Endodermal cell (in vitro differentiated cells): ENCODE data around the gene PRRX2. TPM values are rescaled to one million over a fixed set of nuclear protein-coding genes. Genes with fewer than 3 reads are reported as not detected.

Source experiments
- DNase-seq: peaks from one replicate; pipeline ENCODE4 v3.0.0-alpha.2; 2017
- H3K27ac ChIP-seq: 2 replicates; pipeline ENCODE4 v1.5.1; 2013; ENCODE audit warnings: mild to moderate bottlenecking, low read depth, low read length, moderate library complexity
- H3K27me3 ChIP-seq: 2 replicates; pipeline ENCODE4 v1.6.1; 2013; ENCODE audit warnings: mild to moderate bottlenecking, low read length, moderate library complexity; ENCODE audit not compliant: insufficient read depth, control insufficient read depth, poor library complexity, severe bottlenecking
- H3K36me3 ChIP-seq: 2 replicates; pipeline ENCODE4 v1.7.0; 2013; ENCODE audit warnings: mild to moderate bottlenecking, low read length, moderate library complexity; ENCODE audit not compliant: control insufficient read depth, insufficient read depth
- H3K4me1 ChIP-seq: one replicate; pipeline ENCODE4 v1.7.0; 2013; ENCODE audit warnings: low read length; ENCODE audit not compliant: control insufficient read depth, insufficient read depth
- H3K4me3 ChIP-seq: 2 replicates; pipeline ENCODE4 v1.5.1; 2013; ENCODE audit warnings: mild to moderate bottlenecking, low read length, moderate library complexity
- H3K9ac ChIP-seq: 2 replicates; pipeline ENCODE4 v1.6.1; 2013; ENCODE audit warnings: mild to moderate bottlenecking, low read length, moderate library complexity; ENCODE audit not compliant: poor library complexity, severe bottlenecking; ENCODE audit errors: extremely low read depth
- H3K9me3 ChIP-seq: 2 replicates; pipeline ENCODE4 v1.6.1; 2013; ENCODE audit warnings: mild to moderate bottlenecking, low read length, moderate library complexity; ENCODE audit not compliant: control insufficient read depth
- H3K27ac Mint-ChIP-seq: 2 replicates; pipeline ENCODE4 v1.8.0; 2020; ENCODE audit warnings: mixed read lengths
- H3K27me3 Mint-ChIP-seq: 2 replicates; pipeline ENCODE4 v1.8.0; 2021; ENCODE audit warnings: mild to moderate bottlenecking, mixed read lengths; ENCODE audit not compliant: insufficient read depth
- H3K36me3 Mint-ChIP-seq: 2 replicates; pipeline ENCODE4 v1.8.0; 2020; ENCODE audit warnings: low read depth, mixed read lengths
- H3K4me1 Mint-ChIP-seq: 2 replicates; pipeline ENCODE4 v1.8.0; 2020; ENCODE audit warnings: mixed read lengths
- H3K4me3 Mint-ChIP-seq: 2 replicates; pipeline ENCODE4 v1.8.0; 2020; ENCODE audit warnings: mild to moderate bottlenecking, moderate library complexity, mixed read lengths
- H3K9me3 Mint-ChIP-seq: 2 replicates; pipeline ENCODE4 v1.8.0; 2020; ENCODE audit warnings: mild to moderate bottlenecking, mixed read lengths
- WGBS, 2 experiments: methylation state at CpG; one replicate each; pipeline versions ENCODE4 v1.1.5 to v1.1.7; 2013; ENCODE audit warnings: missing lambda C conversion rate in 2 of 2, mixed read lengths in 1 of 2; ENCODE audit not compliant: insufficient coverage in 1 of 2, insufficient read length in 1 of 2; 5-methylcytosine and 5-hydroxymethylcytosine counted together
- total RNA-seq, 2 donors: library from RNA; stranded (reverse); fragmentation: NEBNext Ultra II Directional in 1 of 2; extraction: Animal tissue kit (Norgen Biotek cat#: 25700) in 1 of 2; gene quantifications; 2 replicates in 1 of 2; 3 replicates in 1 of 2; pipeline ENCODE4 v1.2.1, GENCODE V29; 2021
- TF ChIP-seq, protein P1 (sequence below): fragments of 200-600 bp; sonication (generic); conservative IDR thresholded peaks from 2 replicates; pipeline ENCODE4 v1.5.0; 2021; ENCODE audit warnings: antibody characterized with exemption, mild to moderate bottlenecking

Gene PRRX2
- total RNA-seq, 2 donors from 2014 or later: 1.0 to 3.8 TPM

DNA sequence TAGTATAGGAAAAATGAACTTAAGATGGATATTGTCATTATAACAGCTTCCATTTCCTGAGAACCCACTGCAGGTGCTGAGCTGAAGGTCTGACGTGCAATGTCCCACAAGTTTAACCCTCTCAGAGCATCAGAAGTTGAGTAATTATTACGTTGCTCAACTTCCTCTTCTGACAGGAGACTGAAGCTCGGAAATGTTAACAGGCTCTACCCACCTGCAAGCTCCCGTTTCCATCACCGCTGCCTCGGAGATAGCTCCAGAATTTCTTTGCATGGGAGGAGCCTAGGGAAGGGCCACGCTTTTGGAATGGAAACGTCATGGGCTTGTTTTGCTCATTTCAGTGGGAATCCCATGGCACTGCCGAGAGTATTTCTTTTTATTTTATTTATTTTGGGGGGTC, 40.5 kb upstream of the PRRX2 start:
- Mint-ChIP-seq H3K27me3 (peaks cover 18% of the 10 kb centered on the region), H3K36me3 (peaks cover 4% of the 10 kb centered on the region), H3K27ac (no peak overlapping the region), H3K9me3 (no peaks in the 10 kb centered on the region), H3K4me3 (peak overlapping the region; percentile 76), H3K4me1 (peaks cover 30% of the 10 kb centered on the region)
- 87 to 92% methylated on average over 9 of the region's 9 CpGs for WGBS, 2 experiments
- DNase-seq: no peak
- Histone ChIP-seq H3K4me3 (no peak overlapping the region), H3K36me3 (peaks cover 16% of the 10 kb centered on the region), H3K9ac (no peak overlapping the region), H3K9me3 (no peaks in the 10 kb centered on the region), H3K27me3 (peaks cover 18% of the 10 kb centered on the region), H3K27ac (no peak overlapping the region), H3K4me1 (no peaks in the 10 kb centered on the region)
- TF ChIP-seq, protein P1, sequence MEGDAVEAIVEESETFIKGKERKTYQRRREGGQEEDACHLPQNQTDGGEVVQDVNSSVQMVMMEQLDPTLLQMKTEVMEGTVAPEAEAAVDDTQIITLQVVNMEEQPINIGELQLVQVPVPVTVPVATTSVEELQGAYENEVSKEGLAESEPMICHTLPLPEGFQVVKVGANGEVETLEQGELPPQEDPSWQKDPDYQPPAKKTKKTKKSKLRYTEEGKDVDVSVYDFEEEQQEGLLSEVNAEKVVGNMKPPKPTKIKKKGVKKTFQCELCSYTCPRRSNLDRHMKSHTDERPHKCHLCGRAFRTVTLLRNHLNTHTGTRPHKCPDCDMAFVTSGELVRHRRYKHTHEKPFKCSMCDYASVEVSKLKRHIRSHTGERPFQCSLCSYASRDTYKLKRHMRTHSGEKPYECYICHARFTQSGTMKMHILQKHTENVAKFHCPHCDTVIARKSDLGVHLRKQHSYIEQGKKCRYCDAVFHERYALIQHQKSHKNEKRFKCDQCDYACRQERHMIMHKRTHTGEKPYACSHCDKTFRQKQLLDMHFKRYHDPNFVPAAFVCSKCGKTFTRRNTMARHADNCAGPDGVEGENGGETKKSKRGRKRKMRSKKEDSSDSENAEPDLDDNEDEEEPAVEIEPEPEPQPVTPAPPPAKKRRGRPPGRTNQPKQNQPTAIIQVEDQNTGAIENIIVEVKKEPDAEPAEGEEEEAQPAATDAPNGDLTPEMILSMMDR: no peak

DNA sequence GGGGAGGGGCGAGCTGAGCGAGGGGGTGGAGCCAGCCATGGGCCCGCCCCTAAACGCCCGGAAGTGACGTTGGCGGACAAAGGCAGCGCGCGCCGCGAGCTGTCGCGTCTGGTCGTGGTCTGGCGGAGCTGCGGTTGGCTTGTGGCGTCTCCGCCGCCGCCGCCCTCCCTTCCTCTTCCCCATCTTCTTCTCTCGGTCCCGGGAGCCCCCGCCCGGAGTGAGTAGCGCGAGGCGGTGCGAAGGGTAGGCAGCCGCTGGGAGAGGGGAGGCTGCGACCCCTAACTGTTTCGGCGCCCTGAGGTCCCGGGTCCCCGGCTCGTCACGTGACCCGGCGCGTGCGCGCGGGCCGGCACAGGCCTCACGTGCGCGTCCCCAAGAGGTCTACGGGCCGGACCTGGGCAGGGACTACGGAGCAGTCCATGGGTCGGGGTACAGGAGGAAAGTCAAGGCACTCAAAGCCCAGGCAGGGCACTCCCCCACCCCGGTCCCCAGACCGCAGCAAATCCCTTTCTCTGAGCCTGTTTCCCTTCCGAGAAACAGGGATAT, 39.3 kb upstream of the PRRX2 start, which contains the start of gene NTMT1:
TSS of gene NTMT1 (plus strand) at position 85 of the 546 bp plus-strand sequence. CDS start 6,541 bp downstream, outside the sequence.
- 0% methylated on average over 32 to 55 of the region's 55 CpGs for WGBS, 2 experiments
- peaks cover 27% of the 10 kb centered on the region for H3K4me1 Mint-ChIP-seq

DNA sequence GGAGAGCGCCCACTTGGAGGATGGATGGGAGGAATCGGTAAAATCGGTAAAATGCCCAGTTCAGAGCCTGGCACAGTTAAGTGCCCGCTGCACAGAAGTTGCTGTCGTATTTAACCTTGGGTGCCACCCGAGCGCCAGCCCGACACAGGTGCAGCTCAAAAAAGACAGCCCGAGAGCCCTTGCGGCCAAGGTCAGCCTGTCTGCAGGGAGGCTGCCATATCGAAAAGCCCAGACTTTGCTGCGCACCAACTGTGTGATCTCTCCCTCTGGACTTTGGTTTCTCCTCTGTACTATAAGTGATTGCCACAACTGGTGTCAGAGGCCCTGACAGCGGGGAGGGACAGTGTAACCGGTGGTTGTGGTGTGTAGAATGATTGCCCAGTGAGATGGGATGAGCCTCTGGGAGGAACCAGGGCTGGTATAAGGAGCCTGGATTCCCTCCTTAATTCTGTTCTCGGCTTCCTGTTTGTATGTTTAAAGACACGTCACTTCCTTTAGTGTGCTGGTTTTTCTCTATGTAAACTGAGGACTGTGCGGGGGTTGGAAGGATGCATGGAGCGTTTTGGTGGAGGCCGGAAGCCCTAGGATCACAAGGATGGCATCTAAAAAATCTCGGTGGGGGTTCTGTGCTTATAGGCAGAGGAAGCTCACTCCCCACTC, 38.7 kb upstream of the PRRX2 start:
- H3K27me3 Mint-ChIP-seq: peaks cover 5% of the 10 kb centered on the region
- peak overlapping the region; percentile 80 for H3K9ac ChIP-seq
- peaks cover 16% of the 10 kb centered on the region for H3K36me3 ChIP-seq
- H3K36me3 Mint-ChIP-seq: peaks cover 4% of the 10 kb centered on the region
- H3K27me3 ChIP-seq: peaks cover 3% of the 10 kb centered on the region
- peak overlapping the region; percentile 92 for H3K27ac ChIP-seq
- H3K4me1 ChIP-seq: no peaks in the 10 kb centered on the region
- DNase-seq: no peak
- H3K4me3 ChIP-seq: peak overlapping the region; percentile 98
- H3K9me3 ChIP-seq: no peaks in the 10 kb centered on the region
- H3K4me3 Mint-ChIP-seq: peak overlapping the region; percentile 76
- H3K4me1 Mint-ChIP-seq: peaks cover 27% of the 10 kb centered on the region
- no peaks in the 10 kb centered on the region for H3K9me3 Mint-ChIP-seq
- WGBS, 2 experiments: 10 to 15% methylated on average over 12 to 20 of the region's 20 CpGs
- peak overlapping the region; percentile 95 for H3K27ac Mint-ChIP-seq
- TF ChIP-seq, protein P1: no peak

More for the DNA sequence above, 39.3 kb upstream of the PRRX2 start, which contains the start of gene NTMT1:
- Mint-ChIP-seq H3K36me3 (peaks cover 4% of the 10 kb centered on the region), H3K4me3 (peak within 1 kb of the TSS; percentile 76), H3K9me3 (no peaks in the 10 kb centered on the region), H3K27ac (peak within 1 kb of the TSS; percentile 95), H3K27me3 (peaks cover 11% of the 10 kb centered on the region)
- peak within 1 kb of the TSS; percentile 80 for H3K9ac ChIP-seq
- H3K27me3 ChIP-seq: peaks cover 9% of the 10 kb centered on the region
- TF ChIP-seq, protein P1: no peak
- H3K4me1 ChIP-seq: no peaks in the 10 kb centered on the region
- no peaks in the 10 kb centered on the region for H3K9me3 ChIP-seq
- H3K4me3 ChIP-seq: peak within 1 kb of the TSS; percentile 98
- H3K36me3 ChIP-seq: peaks cover 16% of the 10 kb centered on the region
- peak within 1 kb of the TSS; percentile 92 for H3K27ac ChIP-seq
- peak; percentile 94 for DNase-seq
